ENCODE results near the gene ELOVL3.
"Not testable (repeated sequence)": the region's sequence is repeated elsewhere in the genome, so short reads cannot be mapped to it uniquely, and the experiment has no call there.

The ELOVL3 gene

GRCh38 chr10:102202386-102202785, 23.7 kb upstream of the ELOVL3 start:
- Histone ChIP-seq H3K36me3 (replicated peaks) (no peaks in the 10 kb centered on the region), H3K4me1 (no peaks in the 10 kb centered on the region), H3K27me3 (ENCODE audit: low read depth) (no peaks in the 10 kb centered on the region), H3K4me3 (no peak overlapping the region), H3K9me3 (peaks cover 6% of the 10 kb centered on the region)
- in situ Hi-C loops (cut with MboI; ENCODE audit: low sequenced_read_pairs): no loop called here
- no peak for DNase-seq (ENCODE audit: low spot score in 2 of 2)

GRCh38 chr10:102208311-102209035, 17.6 kb upstream of the ELOVL3 start:
- no peak for DNase-seq (ENCODE audit: low spot score in 2 of 2)
- in situ Hi-C loops (cut with MboI; ENCODE audit: low sequenced_read_pairs): no loop called here
- Histone ChIP-seq H3K4me1 (peaks cover 10% of the 10 kb centered on the region), H3K4me3 (no peak overlapping the region), H3K9me3 (peaks cover 6% of the 10 kb centered on the region), H3K27me3 (ENCODE audit: low read depth) (no peaks in the 10 kb centered on the region), H3K36me3 (replicated peaks) (no peaks in the 10 kb centered on the region)

GRCh38 chr10:102211615-102212299, 14.3 kb upstream of the ELOVL3 start:
- Histone ChIP-seq H3K27me3 (ENCODE audit: low read depth) (no peaks in the 10 kb centered on the region), H3K9me3 (no peaks in the 10 kb centered on the region), H3K4me1 (peaks cover 12% of the 10 kb centered on the region), H3K4me3 (no peak overlapping the region), H3K36me3 (replicated peaks) (no peaks in the 10 kb centered on the region)
- no peak for DNase-seq (ENCODE audit: low spot score in 2 of 2)
- in situ Hi-C loops (cut with MboI; ENCODE audit: low sequenced_read_pairs): no loop called here

- H3K36me3 ChIP-seq (replicated peaks); DNase-seq (ENCODE audit: low spot score in 2 of 2); H3K4me3 ChIP-seq; H3K27me3 ChIP-seq (ENCODE audit: low read depth); in situ Hi-C loops (cut with MboI; ENCODE audit: low sequenced_read_pairs); H3K9me3 ChIP-seq: not testable (repeated sequence)
- peaks cover 12% of the 10 kb centered on the region for H3K4me1 ChIP-seq
Observed at GRCh38 chr10:102213599-102213998, 12.5 kb upstream of the ELOVL3 start.

- in situ Hi-C loops (cut with MboI; ENCODE audit: low sequenced_read_pairs): no loop called here
- Histone ChIP-seq H3K4me3 (no peak overlapping the region), H3K9me3 (no peaks in the 10 kb centered on the region), H3K27me3 (ENCODE audit: low read depth) (0 out of 2 replicates have a peak, but pooled peaks cover 3% of the 10 kb centered on the region), H3K4me1 (peaks cover 2% of the 10 kb centered on the region; the same call in 1 of the 2 replicates), H3K36me3 (replicated peaks) (no peaks in the 10 kb centered on the region)
- DNase-seq (ENCODE audit: low spot score in 2 of 2): no peak
Observed at GRCh38 chr10:102219370-102219769, 6.7 kb upstream of the ELOVL3 start.

GRCh38 chr10:102220612-102221011, 5.5 kb upstream of the ELOVL3 start:
- peaks cover 2% of the 10 kb centered on the region for H3K4me1 ChIP-seq
- in situ Hi-C loops (cut with MboI; ENCODE audit: low sequenced_read_pairs): no loop called here
- 0 out of 2 replicates have a peak, but pooled peaks cover 3% of the 10 kb centered on the region for H3K27me3 ChIP-seq (ENCODE audit: low read depth)
- H3K4me3 ChIP-seq: no peak overlapping the region
- DNase-seq (ENCODE audit: low spot score in 2 of 2): no peak
- H3K9me3 ChIP-seq: no peaks in the 10 kb centered on the region
- no peaks in the 10 kb centered on the region for H3K36me3 ChIP-seq (replicated peaks)

GRCh38 chr10:102222797-102223196, 3.3 kb upstream of the ELOVL3 start:
- Histone ChIP-seq H3K4me1 (peaks cover 10% of the 10 kb centered on the region), H3K9me3 (no peaks in the 10 kb centered on the region), H3K27me3 (ENCODE audit: low read depth) (peaks cover 6% of the 10 kb centered on the region; the same call in 1 of the 2 replicates), H3K36me3 (replicated peaks) (no peaks in the 10 kb centered on the region), H3K4me3 (no peak overlapping the region)
- DNase-seq (ENCODE audit: low spot score in 2 of 2): no peak
- in situ Hi-C loops (cut with MboI; ENCODE audit: low sequenced_read_pairs): no loop called here

- Histone ChIP-seq H3K4me1 (peaks cover 16% of the 10 kb centered on the region), H3K27me3 (ENCODE audit: low read depth) (peaks cover 2% of the 10 kb centered on the region; the same call in 1 of the 2 replicates), H3K4me3 (no peak overlapping the region), H3K9me3 (no peaks in the 10 kb centered on the region), H3K36me3 (replicated peaks) (no peaks in the 10 kb centered on the region)
- in situ Hi-C loops (cut with MboI; ENCODE audit: low sequenced_read_pairs): loop anchor here (5.0 kb wide), 1 partner anchor 126 kb away; no protein-coding TSS in a partner anchor
- DNase-seq (ENCODE audit: low spot score in 2 of 2): no peak
Observed at GRCh38 chr10:102226542-102226870, 407 bp downstream of the ELOVL3 start.

- in situ Hi-C loops (cut with MboI; ENCODE audit: low sequenced_read_pairs): loop anchor here (5.0 kb wide), 1 partner anchor 125 kb away; no protein-coding TSS in a partner anchor
Observed at GRCh38 chr10:102227050-102227449, 951 bp downstream of the ELOVL3 start.

GRCh38 chr10:102229810-102230263, 3.7 kb downstream of the ELOVL3 start:
- H3K4me1 ChIP-seq: peaks cover 16% of the 10 kb centered on the region
- peaks cover 2% of the 10 kb centered on the region; the same call in 1 of the 2 replicates for H3K27me3 ChIP-seq (ENCODE audit: low read depth)
- H3K9me3 ChIP-seq: no peaks in the 10 kb centered on the region
- DNase-seq (ENCODE audit: low spot score in 2 of 2): peak; percentile 81 to 92
- H3K36me3 ChIP-seq (replicated peaks): no peaks in the 10 kb centered on the region
- in situ Hi-C loops (cut with MboI; ENCODE audit: low sequenced_read_pairs): loop anchor here (5.0 kb wide), 1 partner anchor 122 kb away; no protein-coding TSS in a partner anchor
- H3K4me3 ChIP-seq: peak overlapping the region; percentile 11

More at GRCh38 chr10:102227050-102227449, 951 bp downstream of the ELOVL3 start:
- H3K4me3 ChIP-seq: no peak overlapping the region
- peaks cover 2% of the 10 kb centered on the region; the same call in 1 of the 2 replicates for H3K27me3 ChIP-seq (ENCODE audit: low read depth)
- no peaks in the 10 kb centered on the region for H3K36me3 ChIP-seq (replicated peaks)
- H3K4me1 ChIP-seq: peaks cover 16% of the 10 kb centered on the region
- no peak for DNase-seq (ENCODE audit: low spot score in 2 of 2)
- no peaks in the 10 kb centered on the region for H3K9me3 ChIP-seq

GRCh38 chr10:102230264-102230860, 4.3 kb downstream of the ELOVL3 start:
- DNase-seq (ENCODE audit: low spot score in 2 of 2): peak in 1 of 2 experiments; percentile 63
- Histone ChIP-seq H3K36me3 (replicated peaks) (no peaks in the 10 kb centered on the region), H3K4me3 (peak overlapping the region; percentile 11), H3K27me3 (ENCODE audit: low read depth) (peaks cover 2% of the 10 kb centered on the region; the same call in 1 of the 2 replicates), H3K4me1 (peaks cover 16% of the 10 kb centered on the region), H3K9me3 (no peaks in the 10 kb centered on the region)
- in situ Hi-C loops (cut with MboI; ENCODE audit: low sequenced_read_pairs): no loop called here

- Histone ChIP-seq H3K4me3 (no peak overlapping the region), H3K9me3 (no peaks in the 10 kb centered on the region), H3K36me3 (replicated peaks) (no peaks in the 10 kb centered on the region), H3K4me1 (peaks cover 11% of the 10 kb centered on the region), H3K27me3 (ENCODE audit: low read depth) (peaks cover 2% of the 10 kb centered on the region; the same call in 1 of the 2 replicates)
- DNase-seq (ENCODE audit: low spot score in 2 of 2): no peak
- in situ Hi-C loops (cut with MboI; ENCODE audit: low sequenced_read_pairs): no loop called here
Observed at GRCh38 chr10:102230861-102231356, 4.8 kb downstream of the ELOVL3 start.
